DND-41 (cell line): ENCODE measurements around the gene GRP.

Source experiments
- ATAC-seq: fragments of 200-7000 bp; cut with Tn5 transposase; 3 replicates; pipeline ENCODE4 v1.9.1; 2021; ENCODE audit warnings: low read depth; ENCODE audit not compliant: insufficient read depth
- DNase-seq: peaks from one replicate; pipeline ENCODE4 v3.0.0-alpha.2; 2020
- H2AFZ ChIP-seq: 2 replicates; pipeline ENCODE4 v1.6.0; 2012; ENCODE audit warnings: low read depth, low read length
- H3K27ac ChIP-seq: 2 replicates; pipeline ENCODE4 v1.5.1; 2012; ENCODE audit warnings: low read length, inconsistent platforms
- H3K27me3 ChIP-seq: fragments of 200-600 bp; sonication (generic); 2 replicates; pipeline ENCODE4 v1.6.0; 2012; ENCODE audit warnings: low read length, mild to moderate bottlenecking, inconsistent platforms; ENCODE audit not compliant: insufficient read depth, poor library complexity
- H3K36me3 ChIP-seq: 2 replicates; pipeline ENCODE4 v1.5.1; 2012; ENCODE audit warnings: low read length, inconsistent platforms; ENCODE audit not compliant: insufficient read depth
- H3K4me1 ChIP-seq: 2 replicates; pipeline ENCODE4 v1.5.1; 2012; ENCODE audit warnings: mild to moderate bottlenecking, low read length; ENCODE audit not compliant: insufficient read depth
- H3K4me2 ChIP-seq: 2 replicates; pipeline ENCODE4 v1.6.0; 2012; ENCODE audit warnings: mild to moderate bottlenecking, moderate library complexity, low read length, inconsistent platforms; ENCODE audit not compliant: insufficient read depth
- H3K4me3 ChIP-seq, 2 experiments: fragments of 200-600 bp in 1 of 2; shearing (Covaris generic) in 1 of 2; 2 replicates each; pipeline ENCODE4 v1.5.1; 2012 to 2016; ENCODE audit warnings: inconsistent platforms in 2 of 2, low read length in 2 of 2, mild to moderate bottlenecking in 2 of 2, low read depth in 1 of 2, moderate library complexity in 1 of 2
- H3K79me2 ChIP-seq: 2 replicates; pipeline ENCODE4 v1.6.0; 2012; ENCODE audit warnings: low read length, inconsistent platforms; ENCODE audit not compliant: insufficient read depth
- H3K9ac ChIP-seq: 2 replicates; pipeline ENCODE4 v1.6.0; 2012; ENCODE audit warnings: low read depth, mild to moderate bottlenecking, inconsistent platforms, low read length, moderate library complexity
- H3K9me3 ChIP-seq: 2 replicates; pipeline ENCODE4 v1.5.1; 2012; ENCODE audit warnings: low read length, moderate library complexity, mild to moderate bottlenecking, inconsistent platforms; ENCODE audit not compliant: insufficient read depth, severe bottlenecking
- H4K20me1 ChIP-seq: 2 replicates; pipeline ENCODE4 v1.6.0; 2012; ENCODE audit warnings: low read length; ENCODE audit not compliant: insufficient read depth
- EZH2 ChIP-seq: IDR thresholded peaks from 3 replicates; pipeline ENCODE4 v1.6.1; 2012; ENCODE audit warnings: borderline replicate concordance, low read depth, mild to moderate bottlenecking, moderate library complexity, low read length, inconsistent platforms; ENCODE audit not compliant: severe bottlenecking
- TF ChIP-seq, protein P1 (sequence below): IDR thresholded peaks from 2 replicates; pipeline ENCODE4 v1.5.1; 2012; ENCODE audit warnings: borderline replicate concordance, low read length, moderate library complexity, mild to moderate bottlenecking; ENCODE audit not compliant: poor library complexity, severe bottlenecking; ENCODE audit errors: extremely low read depth

Gene GRP

DNA sequence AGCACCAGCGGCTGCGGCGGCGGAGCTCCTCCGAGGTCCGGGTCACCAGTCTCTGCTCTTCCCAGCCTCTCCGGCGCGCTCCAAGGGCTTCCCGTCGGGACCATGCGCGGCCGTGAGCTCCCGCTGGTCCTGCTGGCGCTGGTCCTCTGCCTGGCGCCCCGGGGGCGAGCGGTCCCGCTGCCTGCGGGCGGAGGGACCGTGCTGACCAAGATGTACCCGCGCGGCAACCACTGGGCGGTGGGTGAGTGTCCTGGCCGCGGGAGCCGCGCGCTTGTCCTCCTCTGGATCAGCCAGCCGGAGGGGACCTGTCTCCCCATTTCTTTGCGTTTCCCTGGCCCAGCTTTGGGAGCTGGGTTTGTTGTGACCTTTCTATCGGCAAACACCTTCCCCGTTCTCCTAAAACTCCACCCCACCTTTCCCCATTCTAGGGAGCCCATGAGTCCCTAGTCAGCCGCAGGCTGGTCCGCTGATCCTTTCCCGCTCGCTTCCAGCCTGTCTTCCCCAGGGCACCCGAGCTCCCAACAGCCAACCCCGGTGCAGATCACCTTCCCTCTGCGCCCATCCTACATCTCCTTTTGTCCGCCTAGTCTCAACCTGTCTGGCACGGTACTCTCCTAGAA, 316 bp downstream of the GRP start:
- Histone ChIP-seq H3K9ac (no peak overlapping the region), H3K4me3 (no peak overlapping the region), H3K4me2 (no peak overlapping the region), H3K36me3 (no peaks in the 10 kb centered on the region), H3K4me1 (no peaks in the 10 kb centered on the region), H3K9me3 (no peaks in the 10 kb centered on the region), H3K27me3 (peaks cover 2% of the 10 kb centered on the region), H3K79me2 (no peaks in the 10 kb centered on the region), H3K27ac (no peak overlapping the region), H2AFZ (no peak overlapping the region), H4K20me1 (no peaks in the 10 kb centered on the region)
- ATAC-seq (no peak), DNase-seq (no peak)
- TF ChIP-seq, protein P1, sequence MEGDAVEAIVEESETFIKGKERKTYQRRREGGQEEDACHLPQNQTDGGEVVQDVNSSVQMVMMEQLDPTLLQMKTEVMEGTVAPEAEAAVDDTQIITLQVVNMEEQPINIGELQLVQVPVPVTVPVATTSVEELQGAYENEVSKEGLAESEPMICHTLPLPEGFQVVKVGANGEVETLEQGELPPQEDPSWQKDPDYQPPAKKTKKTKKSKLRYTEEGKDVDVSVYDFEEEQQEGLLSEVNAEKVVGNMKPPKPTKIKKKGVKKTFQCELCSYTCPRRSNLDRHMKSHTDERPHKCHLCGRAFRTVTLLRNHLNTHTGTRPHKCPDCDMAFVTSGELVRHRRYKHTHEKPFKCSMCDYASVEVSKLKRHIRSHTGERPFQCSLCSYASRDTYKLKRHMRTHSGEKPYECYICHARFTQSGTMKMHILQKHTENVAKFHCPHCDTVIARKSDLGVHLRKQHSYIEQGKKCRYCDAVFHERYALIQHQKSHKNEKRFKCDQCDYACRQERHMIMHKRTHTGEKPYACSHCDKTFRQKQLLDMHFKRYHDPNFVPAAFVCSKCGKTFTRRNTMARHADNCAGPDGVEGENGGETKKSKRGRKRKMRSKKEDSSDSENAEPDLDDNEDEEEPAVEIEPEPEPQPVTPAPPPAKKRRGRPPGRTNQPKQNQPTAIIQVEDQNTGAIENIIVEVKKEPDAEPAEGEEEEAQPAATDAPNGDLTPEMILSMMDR: no peak
- no peak for TF ChIP-seq EZH2

DNA sequence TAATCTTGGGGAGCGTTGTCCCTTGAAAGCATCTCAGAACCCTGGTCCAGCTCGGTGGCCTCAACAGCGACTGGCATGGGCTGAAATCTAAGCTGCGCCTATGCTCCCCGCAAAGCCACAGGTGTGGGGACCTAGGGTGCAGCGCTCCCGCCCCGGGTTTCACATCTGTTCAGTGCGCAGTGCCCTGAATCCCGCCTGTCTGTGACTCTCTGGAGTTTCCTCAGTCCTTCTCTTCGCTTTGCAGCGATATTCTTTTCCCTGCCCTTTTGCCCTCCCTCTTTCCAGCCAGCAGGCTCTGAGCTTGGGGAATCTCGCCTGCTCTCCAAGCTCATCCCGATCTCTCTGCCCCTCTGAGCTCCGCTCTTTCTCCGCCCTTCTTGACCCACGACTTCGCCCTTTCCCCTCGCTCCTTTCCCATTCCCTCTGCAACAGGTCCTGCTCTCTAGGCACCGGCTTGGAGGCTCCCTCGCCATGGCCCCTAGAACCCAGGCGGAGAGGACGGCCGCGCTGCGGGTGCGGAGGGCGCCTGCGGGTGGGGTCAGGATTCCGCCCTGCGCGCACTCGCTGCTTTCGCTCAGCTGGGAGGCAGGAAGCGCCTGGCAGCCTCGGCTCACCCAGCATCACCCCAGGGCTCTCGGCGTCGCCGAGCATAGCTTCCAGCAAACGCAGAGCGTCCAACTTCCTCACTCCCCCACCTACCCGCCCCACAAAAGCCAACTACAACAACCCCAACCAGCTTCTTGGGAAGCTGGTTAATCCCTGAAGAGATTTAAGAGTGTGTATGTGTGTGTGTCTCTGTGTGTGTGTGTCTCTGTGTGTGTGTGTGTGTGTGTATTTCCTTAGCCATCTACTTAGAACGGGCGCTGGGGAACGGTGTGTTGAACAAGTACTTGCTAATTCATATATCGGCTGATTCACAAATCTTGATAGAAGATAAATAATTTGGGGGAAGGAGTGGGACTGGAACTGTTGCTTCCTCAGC, 1.1 kb downstream of the GRP start:
- H3K36me3 ChIP-seq: no peaks in the 10 kb centered on the region
- no peak overlapping the region for H3K27ac ChIP-seq
- H3K4me2 ChIP-seq: no peak overlapping the region
- no peak overlapping the region for H2AFZ ChIP-seq
- H3K79me2 ChIP-seq: no peaks in the 10 kb centered on the region
- no peaks in the 10 kb centered on the region for H3K4me1 ChIP-seq
- H4K20me1 ChIP-seq: no peaks in the 10 kb centered on the region
- no peak for TF ChIP-seq EZH2
- TF ChIP-seq, protein P1: no peak
- H3K9me3 ChIP-seq: no peaks in the 10 kb centered on the region
- DNase-seq (no peak), ATAC-seq (no peak)
- peaks cover 2% of the 10 kb centered on the region for H3K27me3 ChIP-seq
- H3K4me3 ChIP-seq: no peak overlapping the region
- no peak overlapping the region for H3K9ac ChIP-seq

DNA sequence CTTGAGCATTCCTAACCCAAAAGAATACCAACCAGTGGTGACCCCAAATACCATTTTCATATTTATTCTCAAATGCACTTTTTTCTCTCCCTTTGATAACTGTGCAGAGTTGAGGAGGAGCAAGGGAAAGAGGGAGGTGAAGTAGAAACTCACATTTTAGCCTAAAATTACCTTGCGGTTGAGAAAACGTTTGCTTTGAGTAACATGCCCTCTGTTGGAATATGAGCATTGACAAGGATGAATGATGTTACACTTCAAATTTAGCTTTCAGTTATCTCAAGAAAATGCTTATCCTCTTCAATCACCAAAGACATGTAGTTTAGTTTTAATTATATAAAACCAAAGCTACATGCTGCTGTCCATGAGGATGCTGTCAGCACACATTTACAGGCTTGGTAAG, 2.4 kb downstream of the GRP start:
- Histone ChIP-seq H3K4me3 (no peak overlapping the region), H3K9me3 (no peaks in the 10 kb centered on the region), H3K27me3 (peaks cover 2% of the 10 kb centered on the region), H3K27ac (no peak overlapping the region), H3K36me3 (no peaks in the 10 kb centered on the region), H4K20me1 (no peaks in the 10 kb centered on the region), H2AFZ (no peak overlapping the region), H3K9ac (no peak overlapping the region), H3K79me2 (no peaks in the 10 kb centered on the region), H3K4me2 (no peak overlapping the region), H3K4me1 (no peaks in the 10 kb centered on the region)
- no peak for DNase-seq
- no peak for TF ChIP-seq EZH2
- TF ChIP-seq, protein P1: no peak
- no peak for ATAC-seq
